T-helper 1 cell treated with Interleukin-12 subunit alpha and Interleukin-12 subunit beta and Interleukin-4 antibody, amounts not matched to agents 30 ng/mL and 1 ng/mL, for 36 hours (primary cell): ENCODE measurements around the gene RNF213. TPM values are rescaled to one million over a fixed set of nuclear protein-coding genes. Genes with fewer than 3 reads are reported as not detected.

ENCODE experiments used
- intact Hi-C: fragments of 100-400 bp; cut with micrococcal nuclease; formaldehyde crosslinking; loops from one replicate; pipeline ENCODE4 v1.15.1; 2024
- total RNA-seq: library from RNA; stranded (reverse); gene quantifications from 2 replicates; pipeline ENCODE4 v1.2.3, GENCODE V29; 2022

RNF213 gene
- total RNA-seq, 1 donor from 2014 or later: 1,329 TPM

GRCh38 chr17:80427366-80428282, 167.0 kb downstream of the RNF213 start:
- intact Hi-C loops: loop anchor here (1.0 to 5.0 kb wide), 7 partner anchors 50 to 674 kb away; partner anchors contain the start of gene NPTX1

DNA sequence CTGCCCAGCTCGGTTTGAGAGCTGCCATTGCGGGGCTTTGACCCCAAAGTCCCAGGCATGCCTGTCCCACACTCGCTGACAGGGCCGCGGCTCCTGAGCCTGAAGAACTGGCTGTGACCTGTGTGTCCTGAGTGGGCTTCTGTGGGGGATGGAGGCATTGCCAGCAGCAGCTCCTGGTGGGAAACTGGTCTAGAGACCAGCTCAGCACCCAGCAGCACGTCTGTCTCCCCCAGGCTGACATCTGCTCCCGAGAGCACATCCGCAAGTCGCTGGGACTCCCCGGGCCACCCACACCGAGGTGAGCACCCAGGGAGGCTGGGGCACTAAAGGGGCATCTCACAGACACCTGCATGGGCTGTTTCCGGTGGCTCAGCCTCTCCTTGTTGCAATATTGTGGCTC, 167.7 kb downstream of the RNF213 start:
- intact Hi-C loops: loop anchor here (5.0 kb wide), 1 partner anchor 49 kb away; the partner anchor contains the start of gene NPTX1

GRCh38 chr17:80428796-80429195, 168.1 kb downstream of the RNF213 start:
- intact Hi-C loops: loop anchor here (5.0 kb wide), 1 partner anchor 49 kb away; the partner anchor contains the start of gene NPTX1

- intact Hi-C loops: loop anchor here (5.0 kb wide), 1 partner anchor 48 kb away; the partner anchor contains the start of gene NPTX1
Measured at GRCh38 chr17:80429356-80430275, 169.0 kb downstream of the RNF213 start.

- intact Hi-C loops: no loop called here
Measured at GRCh38 chr17:80430446-80431245, 170.0 kb downstream of the RNF213 start.

GRCh38 chr17:80431246-80432195, 170.9 kb downstream of the RNF213 start:
- intact Hi-C loops: no loop called here

DNA sequence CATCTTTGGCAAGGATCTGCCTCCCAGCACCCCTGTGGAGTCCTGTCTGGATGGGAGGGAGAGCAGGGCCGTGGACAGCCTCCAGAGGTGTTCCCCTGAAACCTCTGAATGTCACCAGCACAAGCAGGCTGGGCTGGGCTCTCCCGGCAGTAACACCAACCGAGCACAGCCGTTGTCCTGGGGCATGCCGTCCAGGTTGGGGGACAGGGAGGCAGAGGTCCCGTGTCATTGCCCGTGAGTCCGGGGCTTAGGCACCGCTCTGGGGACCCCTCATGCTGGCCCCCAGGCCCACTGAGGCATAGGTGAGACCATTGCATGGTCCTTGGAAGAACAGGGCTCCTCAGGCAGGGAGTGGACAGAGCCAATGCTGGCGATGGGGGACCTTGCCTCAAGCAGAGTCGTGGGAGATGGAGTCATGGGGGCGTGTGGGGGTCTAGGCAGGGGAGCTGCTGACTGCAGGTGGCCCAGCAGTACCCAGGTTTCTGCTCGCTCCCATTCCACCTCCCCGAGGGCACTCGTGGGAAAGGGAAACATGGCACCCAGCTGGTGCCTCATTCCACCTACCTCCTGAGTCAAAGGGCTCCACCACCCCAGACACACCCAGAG, 171.8 kb downstream of the RNF213 start:
- intact Hi-C loops: no loop called here

- intact Hi-C loops: no loop called here
Measured at GRCh38 chr17:80432961-80433550, 172.4 kb downstream of the RNF213 start.

DNA sequence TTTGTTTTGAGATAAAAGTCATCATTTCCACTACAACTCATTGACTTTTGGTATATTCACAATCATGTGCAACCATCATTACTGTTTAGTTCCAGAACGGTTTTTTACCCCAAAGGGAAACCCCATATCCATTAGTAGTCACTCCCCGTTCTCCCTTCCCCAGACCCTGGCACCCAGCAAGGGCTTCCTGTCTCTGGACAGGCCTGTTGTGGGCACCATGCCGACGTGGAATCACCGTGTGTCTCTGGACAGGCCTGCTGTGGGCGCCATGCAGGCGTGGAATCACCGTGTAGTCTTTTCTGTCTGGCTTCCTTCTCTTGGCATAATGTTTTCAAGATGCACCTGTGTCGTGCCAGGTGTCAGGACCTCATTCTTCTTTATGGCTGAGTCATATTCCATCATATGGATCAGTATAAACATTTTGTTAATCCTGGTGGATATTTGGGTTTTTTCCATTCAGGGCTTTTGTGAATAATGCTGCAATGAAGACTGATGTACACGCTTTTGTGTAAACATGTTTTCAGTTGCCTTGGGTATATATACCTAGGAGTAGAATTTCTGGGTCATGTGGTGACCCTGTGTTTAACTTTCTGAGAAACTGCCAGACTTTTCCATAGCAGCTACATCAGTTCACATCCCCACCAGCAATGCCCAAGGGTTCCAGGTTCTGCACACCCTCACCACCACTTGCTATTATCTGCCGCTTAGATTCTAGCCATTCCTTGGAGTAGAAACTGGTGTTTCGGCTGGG, 173.4 kb downstream of the RNF213 start:
- intact Hi-C loops: no loop called here

GRCh38 chr17:80437532-80437931, 176.9 kb downstream of the RNF213 start:
- intact Hi-C loops: no loop called here

DNA sequence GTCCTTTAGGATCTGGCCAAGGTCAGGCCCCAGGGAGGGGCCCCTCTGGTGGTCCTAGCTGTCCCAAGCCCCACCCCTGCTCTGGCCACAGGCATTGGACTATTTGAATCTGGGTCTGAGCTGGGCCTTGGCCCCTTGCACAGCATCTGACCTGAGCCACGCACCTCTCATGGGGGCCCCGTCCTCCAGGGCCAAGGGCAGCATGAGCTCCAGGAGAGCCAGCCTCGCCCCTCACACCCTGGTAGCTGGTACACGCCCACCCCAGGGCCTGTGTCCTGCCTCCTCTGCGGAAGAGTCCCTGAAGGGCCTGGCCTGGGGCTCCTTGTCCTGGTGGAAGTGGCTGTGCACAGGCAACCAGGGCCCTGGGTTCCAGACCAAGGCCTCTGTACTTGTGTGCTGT, 178.2 kb downstream of the RNF213 start:
- intact Hi-C loops: no loop called here

DNA sequence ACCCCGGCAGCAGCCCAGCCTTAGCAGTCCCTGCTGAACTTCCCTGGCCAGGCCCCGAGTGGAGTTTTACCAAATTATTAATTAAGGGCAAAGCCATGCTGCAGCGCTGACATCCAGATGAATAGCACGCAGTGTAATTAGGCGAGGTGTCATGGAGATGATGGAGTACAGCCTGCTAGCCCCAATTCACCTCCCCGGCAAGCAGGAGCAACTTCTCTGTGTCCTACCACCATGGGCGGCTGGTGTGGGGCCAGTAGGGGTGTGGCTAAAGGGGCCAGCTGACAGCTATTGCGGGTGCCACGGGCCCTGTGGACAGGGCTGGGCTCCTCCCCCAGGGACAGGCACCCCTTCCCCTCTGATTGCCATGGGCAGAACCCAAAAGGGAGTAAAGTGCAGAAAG, 178.8 kb downstream of the RNF213 start:
- intact Hi-C loops: no loop called here

DNA sequence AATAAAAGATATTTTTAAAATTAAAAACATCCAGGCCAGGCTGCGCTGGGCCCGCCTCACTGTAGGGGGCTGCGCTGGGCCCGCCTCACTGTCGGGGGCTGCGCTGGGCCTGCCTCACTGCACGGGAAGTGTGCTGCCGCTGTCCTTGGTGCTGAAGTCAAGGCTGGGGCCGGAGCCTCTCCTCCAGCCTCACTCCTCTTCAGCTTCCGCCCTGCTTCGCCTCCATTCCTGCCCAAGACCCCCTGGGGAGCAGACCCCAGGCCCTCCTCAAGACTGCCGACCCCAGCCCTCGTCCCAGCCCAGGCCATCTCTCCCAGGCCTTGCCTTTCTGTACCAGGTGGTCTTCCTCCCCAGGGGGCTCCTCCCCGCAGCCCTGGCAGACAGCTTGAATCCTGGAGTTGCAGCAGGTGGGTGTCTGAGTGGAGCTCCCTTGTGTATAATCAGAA, 180.5 kb downstream of the RNF213 start:
- intact Hi-C loops: no loop called here

- intact Hi-C loops: no loop called here
Measured at GRCh38 chr17:80441598-80442322, 181.1 kb downstream of the RNF213 start.

- intact Hi-C loops: no loop called here
Measured at GRCh38 chr17:80442323-80442659, 181.6 kb downstream of the RNF213 start.

DNA sequence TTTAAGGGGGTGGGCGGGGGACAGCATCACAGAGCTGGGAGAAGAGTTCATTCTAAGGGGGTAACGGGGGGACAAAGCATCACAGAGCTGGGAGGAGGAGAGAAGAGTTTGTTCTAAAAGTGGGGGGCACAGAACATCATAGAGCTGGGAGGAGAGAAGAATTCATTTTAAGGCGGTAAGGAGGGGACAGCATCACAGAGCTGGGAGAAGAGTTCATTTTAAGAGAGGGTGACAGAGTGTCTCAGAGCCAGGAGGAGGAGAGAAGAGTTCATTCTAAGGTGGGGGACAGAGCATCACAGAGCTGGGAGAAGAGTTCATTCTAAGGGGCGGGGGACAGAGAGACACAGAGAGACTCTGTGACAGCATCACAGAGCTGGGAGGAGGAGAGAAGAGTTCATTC, 182.1 kb downstream of the RNF213 start:
- intact Hi-C loops: no loop called here

GRCh38 chr17:80443498-80443897, 182.8 kb downstream of the RNF213 start:
- intact Hi-C loops: no loop called here
